SU-DHL-6 (cell line): ENCODE data around the gene MOB4.

Experiments used
- EZH2phosphoT487 ChIP-seq: fragments of 200-600 bp; sonication (generic), shearing (Covaris generic); conservative IDR thresholded peaks from 2 replicates; pipeline ENCODE4 v1.6.1; 2018; ENCODE audit warnings: mild to moderate bottlenecking, antibody characterized with exemption, low read length, moderate library complexity, mixed read lengths
- TF ChIP-seq, protein P1 (sequence below): fragments of 200-600 bp; sonication (generic); IDR thresholded peaks from one replicate; pipeline ENCODE4 v1.5.1; 2017; ENCODE audit warnings: antibody characterized with exemption, mild to moderate bottlenecking, low read length, moderate library complexity; ENCODE audit not compliant: insufficient read depth, poor library complexity, severe bottlenecking

DNA sequence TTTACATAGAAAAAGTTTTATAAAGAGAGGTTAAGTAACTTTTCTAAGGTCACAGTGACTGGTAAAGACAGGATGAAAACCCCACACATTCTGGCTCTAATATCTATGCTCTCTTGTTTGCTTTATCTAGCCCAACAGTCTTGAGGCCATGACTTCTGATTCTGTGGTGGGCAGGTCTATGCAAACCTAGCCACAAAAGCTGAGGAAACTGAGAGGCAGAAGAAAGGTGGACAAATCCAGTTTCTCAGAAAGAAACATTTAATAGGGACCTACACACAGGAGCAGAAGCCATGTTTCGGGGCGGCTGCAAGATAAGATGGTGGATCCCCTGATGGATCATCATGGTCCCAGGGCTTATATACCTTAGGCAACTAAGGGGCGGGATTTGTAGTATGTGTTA is 38.1 kb upstream of the MOB4 start:
- TF ChIP-seq, protein P1, sequence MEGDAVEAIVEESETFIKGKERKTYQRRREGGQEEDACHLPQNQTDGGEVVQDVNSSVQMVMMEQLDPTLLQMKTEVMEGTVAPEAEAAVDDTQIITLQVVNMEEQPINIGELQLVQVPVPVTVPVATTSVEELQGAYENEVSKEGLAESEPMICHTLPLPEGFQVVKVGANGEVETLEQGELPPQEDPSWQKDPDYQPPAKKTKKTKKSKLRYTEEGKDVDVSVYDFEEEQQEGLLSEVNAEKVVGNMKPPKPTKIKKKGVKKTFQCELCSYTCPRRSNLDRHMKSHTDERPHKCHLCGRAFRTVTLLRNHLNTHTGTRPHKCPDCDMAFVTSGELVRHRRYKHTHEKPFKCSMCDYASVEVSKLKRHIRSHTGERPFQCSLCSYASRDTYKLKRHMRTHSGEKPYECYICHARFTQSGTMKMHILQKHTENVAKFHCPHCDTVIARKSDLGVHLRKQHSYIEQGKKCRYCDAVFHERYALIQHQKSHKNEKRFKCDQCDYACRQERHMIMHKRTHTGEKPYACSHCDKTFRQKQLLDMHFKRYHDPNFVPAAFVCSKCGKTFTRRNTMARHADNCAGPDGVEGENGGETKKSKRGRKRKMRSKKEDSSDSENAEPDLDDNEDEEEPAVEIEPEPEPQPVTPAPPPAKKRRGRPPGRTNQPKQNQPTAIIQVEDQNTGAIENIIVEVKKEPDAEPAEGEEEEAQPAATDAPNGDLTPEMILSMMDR, result no peak
- no peak for TF ChIP-seq EZH2phosphoT487
